Measurements from ENCODE around the gene SLC4A5.

GRCh38 chr2:74379851-74380789 lies 36.9 kb upstream of the SLC4A5 start, which contains the start of gene DCTN1:
- no peak for TF ChIP-seq SP1 (IDR thresholded peaks at IDR 0.05)
- no peak for TF ChIP-seq TARDBP (IDR thresholded peaks at IDR 0.05)
- TF ChIP-seq BHLHE40 (IDR thresholded peaks at IDR 0.05; ENCODE audit: borderline replicate concordance) = no peak
- TF ChIP-seq, protein P1, sequence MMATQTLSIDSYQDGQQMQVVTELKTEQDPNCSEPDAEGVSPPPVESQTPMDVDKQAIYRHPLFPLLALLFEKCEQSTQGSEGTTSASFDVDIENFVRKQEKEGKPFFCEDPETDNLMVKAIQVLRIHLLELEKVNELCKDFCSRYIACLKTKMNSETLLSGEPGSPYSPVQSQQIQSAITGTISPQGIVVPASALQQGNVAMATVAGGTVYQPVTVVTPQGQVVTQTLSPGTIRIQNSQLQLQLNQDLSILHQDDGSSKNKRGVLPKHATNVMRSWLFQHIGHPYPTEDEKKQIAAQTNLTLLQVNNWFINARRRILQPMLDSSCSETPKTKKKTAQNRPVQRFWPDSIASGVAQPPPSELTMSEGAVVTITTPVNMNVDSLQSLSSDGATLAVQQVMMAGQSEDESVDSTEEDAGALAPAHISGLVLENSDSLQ (IDR thresholded peaks at IDR 0.05) = no peak; the same call in 1 of the 2 replicates
- no peak for TF ChIP-seq SUZ12 (IDR thresholded peaks at IDR 0.05)
- TF ChIP-seq FOXK2 (IDR thresholded peaks at IDR 0.05) = no peak
- TF ChIP-seq FOXM1 (IDR thresholded peaks at IDR 0.05; ENCODE audit: borderline replicate concordance) = no peak
- TF ChIP-seq LEF1 (IDR thresholded peaks at IDR 0.05; ENCODE audit: borderline replicate concordance) = no peak
- no peak for TF ChIP-seq ZNF384 (IDR thresholded peaks at IDR 0.05)
- TF ChIP-seq ELF4 (IDR thresholded peaks at IDR 0.05) = no peak
- TF ChIP-seq ARNT (IDR thresholded peaks at IDR 0.05) = no peak
- TF ChIP-seq NFRKB (IDR thresholded peaks at IDR 0.05) = no peak
